MCF 10A (cell line): ENCODE results near the gene PIGR. TPM values are rescaled to one million over a fixed set of nuclear protein-coding genes. Genes with fewer than 3 reads are reported as not detected.

ENCODE experiments used
- BruUV-seq: library from RNA; stranded (reverse); fragments of 400-500 nt; replicated peaks from 2 replicates; lab custom pipeline; 2021; lab: Mats Ljungman, UMichigan
- CTCF ChIA-PET: fragments of 300-600 bp; sonication (Branson Sonifier 250); formaldehyde crosslinking; extraction: SDS; loops from one replicate; lab custom pipeline; 2021; ENCODE audit warnings: antibody characterized with exemption, inconsistent platforms; lab: Yijun Ruan, JAX
- POLR2A ChIA-PET: fragments of 300-600, 350-650 bp; sonication (Branson Sonifier 250); formaldehyde crosslinking; extraction: SDS; loops from one replicate; lab custom pipeline; 2020; ENCODE audit warnings: antibody characterized with exemption, inconsistent platforms; lab: Yijun Ruan, JAX
- DNase-seq: peaks from one replicate; pipeline ENCODE4 v3.0.0-alpha.2; 2018; ENCODE audit not compliant: unreplicated experiment
- H3K27ac Mint-ChIP-seq: one replicate; pipeline ENCODE4 v1.8.0; 2022; ENCODE audit warnings: mild to moderate bottlenecking, low read depth, mixed read lengths; ENCODE audit not compliant: unreplicated experiment
- H3K27me3 Mint-ChIP-seq: one replicate; pipeline ENCODE4 v1.8.0; 2022; ENCODE audit warnings: mixed read lengths; ENCODE audit not compliant: insufficient read depth, unreplicated experiment
- H3K36me3 Mint-ChIP-seq: one replicate; pipeline ENCODE4 v1.8.0; 2022; ENCODE audit warnings: mild to moderate bottlenecking, moderate library complexity, mixed read lengths; ENCODE audit not compliant: insufficient read depth, unreplicated experiment
- H3K4me1 Mint-ChIP-seq: one replicate; pipeline ENCODE4 v1.8.0; 2022; ENCODE audit warnings: mixed read lengths; ENCODE audit not compliant: insufficient read depth, unreplicated experiment
- H3K4me3 Mint-ChIP-seq: one replicate; pipeline ENCODE4 v1.8.0; 2022; ENCODE audit warnings: mild to moderate bottlenecking, moderate library complexity, mixed read lengths; ENCODE audit not compliant: unreplicated experiment
- H3K9me3 Mint-ChIP-seq: one replicate; pipeline ENCODE4 v1.8.0; 2022; ENCODE audit warnings: mixed read lengths; ENCODE audit not compliant: unreplicated experiment
- CTCF ChIP-seq: fragments of 200-600 bp; IDR thresholded peaks from one replicate; pipeline ENCODE4 v1.8.0; 2022; ENCODE audit warnings: antibody characterized with exemption, mild to moderate bottlenecking; ENCODE audit not compliant: unreplicated experiment
- intact Hi-C: fragments of 100-400 bp; cut with micrococcal nuclease; formaldehyde crosslinking; loops from 2 replicates; pipeline ENCODE4 v1.14.1; 2022
- total RNA-seq: library from RNA; stranded (reverse); gene quantifications from 2 replicates; pipeline ENCODE4 v1.2.3, GENCODE V29; 2022

Gene PIGR
- total RNA-seq, 1 experiment from 2014 or later = not detected

- Mint-ChIP-seq H3K4me3 (no peak overlapping the region), H3K9me3 (no peaks in the 10 kb centered on the region), H3K27ac (no peak overlapping the region), H3K36me3 (no peaks in the 10 kb centered on the region), H3K27me3 (peaks cover under 1% of the 10 kb centered on the region), H3K4me1 (peaks cover 60% of the 10 kb centered on the region)
- intact Hi-C loops = no loop called here
- BruUV-seq = no TSS peak
- DNase-seq = peak; percentile 65
- TF ChIP-seq CTCF = peak; percentile 40
- ChIA-PET CTCF (interaction anchor here (0.7 to 6.1 kb wide), 16 partner anchors 8 to 298 kb away, joined by 3 to 89 read pairs (median 13); partner anchors contain the start of gene IL20), POLR2A (interaction anchor here (2.8 to 8.1 kb wide), 2 partner anchors 12 to 35 kb away, joined by 15 to 271 read pairs; partner anchors contain the start of gene IL24)
Measured at GRCh38 chr1:206907304-206907991, 38.8 kb downstream of the PIGR start.

GRCh38 chr1:206905295-206906164 lies 40.7 kb downstream of the PIGR start:
- Mint-ChIP-seq H3K27me3 (no peaks in the 10 kb centered on the region), H3K4me3 (no peak overlapping the region), H3K4me1 (peaks cover 51% of the 10 kb centered on the region), H3K36me3 (no peaks in the 10 kb centered on the region), H3K9me3 (no peaks in the 10 kb centered on the region), H3K27ac (peak overlapping the region; percentile 22)
- peak; percentile 97 for DNase-seq
- BruUV-seq = no TSS peak
- CTCF ChIA-PET = interaction anchor here (0.6 to 6.1 kb wide), 21 partner anchors 9 to 196 kb away, joined by 3 to 89 read pairs (median 4); partner anchors contain the start of gene IL20
- TF ChIP-seq CTCF = no peak
- POLR2A ChIA-PET = interaction anchor here (0.6 to 8.1 kb wide), 15 partner anchors 10 to 370 kb away, joined by 3 to 271 read pairs (median 4); partner anchors contain the start of genes DYRK3 and IL24
- intact Hi-C loops = no loop called here

- ChIA-PET POLR2A (interaction anchor here (0.6 to 8.1 kb wide), 12 partner anchors 9 to 369 kb away, joined by 3 to 271 read pairs (median 4); partner anchors contain the start of genes DYRK3 and IL24), CTCF (interaction anchor here (0.6 to 6.1 kb wide), 11 partner anchors 8 to 195 kb away, joined by 3 to 89 read pairs (median 4); partner anchors contain the start of gene IL20)
- no TSS peak for BruUV-seq
- DNase-seq = no peak
- Mint-ChIP-seq H3K4me3 (no peak overlapping the region), H3K9me3 (no peaks in the 10 kb centered on the region), H3K27ac (peak overlapping the region; percentile 22), H3K36me3 (no peaks in the 10 kb centered on the region), H3K4me1 (peaks cover 44% of the 10 kb centered on the region), H3K27me3 (no peaks in the 10 kb centered on the region)
- no peak for TF ChIP-seq CTCF
- intact Hi-C loops = no loop called here
Measured at GRCh38 chr1:206904423-206905142, 41.7 kb downstream of the PIGR start.
